HG03066 (cell line): ENCODE data around the gene NRSN2.
"Not testable (repeated sequence)": the region's sequence is repeated elsewhere in the genome, so short reads cannot be mapped to it uniquely, and the experiment has no call there.

ENCODE experiments used
- ATAC-seq: cut with Tn5 transposase; IDR thresholded peaks from one replicate; pipeline ENCODE4 v1.9.1; 2021; ENCODE audit warnings: low read depth; ENCODE audit not compliant: unreplicated experiment

The NRSN2 gene

DNA sequence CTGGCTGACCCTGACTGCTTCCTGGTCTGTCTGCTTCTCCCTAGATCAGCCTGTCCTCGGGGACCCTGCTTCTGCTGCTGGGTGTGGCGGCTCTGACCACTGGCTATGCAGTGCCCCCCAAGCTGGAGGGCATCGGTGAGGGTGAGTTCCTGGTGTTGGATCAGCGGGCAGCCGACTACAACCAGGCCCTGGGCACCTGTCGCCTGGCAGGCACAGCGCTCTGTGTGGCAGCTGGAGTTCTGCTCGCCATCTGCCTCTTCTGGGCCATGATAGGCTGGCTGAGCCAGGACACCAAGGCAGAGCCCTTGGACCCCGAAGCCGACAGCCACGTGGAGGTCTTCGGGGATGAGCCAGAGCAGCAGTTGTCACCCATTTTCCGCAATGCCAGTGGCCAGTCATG lies 6.3 kb downstream of the NRSN2 start:
- ATAC-seq: no peak

DNA sequence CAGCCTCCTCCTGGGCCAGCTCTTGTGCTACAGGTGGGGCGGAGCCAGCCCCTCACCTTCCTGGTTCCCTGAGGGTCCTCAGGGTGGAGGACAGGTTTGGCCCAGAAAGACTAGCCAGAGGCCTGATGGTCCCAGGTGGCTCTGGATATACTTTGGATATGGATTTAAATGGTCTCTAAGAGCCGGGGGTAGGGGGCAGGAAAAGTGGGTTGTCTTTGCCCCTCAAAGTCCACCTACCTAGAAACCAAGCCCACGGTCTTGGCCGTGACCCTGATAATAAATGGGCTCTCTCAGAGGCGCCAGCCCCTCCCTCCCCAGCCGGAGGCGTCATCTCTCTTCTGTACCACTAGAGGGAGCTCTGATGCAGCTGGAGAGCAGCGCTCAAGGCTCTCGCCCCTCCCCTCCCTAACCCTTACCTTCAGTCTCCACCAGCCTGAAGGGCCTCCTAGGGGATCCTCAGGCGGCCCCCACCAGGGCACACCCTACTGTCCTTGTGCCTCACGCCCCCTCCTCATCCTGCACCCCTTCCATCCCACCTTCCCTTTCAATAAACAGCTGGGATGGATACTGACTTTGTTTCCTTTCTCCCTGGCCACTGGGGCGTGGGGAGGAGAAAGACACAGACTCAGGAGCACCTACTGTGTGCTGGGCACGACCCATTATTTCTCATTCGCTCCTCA lies 7.5 kb downstream of the NRSN2 start:
- peak; percentile 94 for ATAC-seq

DNA sequence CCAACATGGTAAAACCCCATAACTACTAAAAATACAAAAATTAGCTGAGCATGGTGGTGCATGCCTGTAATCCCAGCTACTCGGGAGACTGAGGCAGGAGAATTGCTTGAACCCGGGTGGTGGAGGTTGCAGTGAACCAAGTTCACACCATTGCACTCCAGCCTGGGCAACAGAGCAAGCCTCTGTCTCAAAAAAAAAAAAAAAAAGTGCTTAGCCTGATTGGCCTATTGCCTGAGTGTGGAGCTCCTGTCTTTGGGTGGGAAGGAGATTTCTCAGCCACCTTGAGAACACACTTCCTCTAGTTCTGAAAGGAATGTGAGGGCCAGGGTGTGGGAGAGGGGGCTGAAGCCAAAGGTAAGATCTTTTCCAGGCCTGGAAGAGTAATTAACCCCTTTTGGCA lies 9.2 kb downstream of the NRSN2 start:
- ATAC-seq: not testable (repeated sequence)

DNA sequence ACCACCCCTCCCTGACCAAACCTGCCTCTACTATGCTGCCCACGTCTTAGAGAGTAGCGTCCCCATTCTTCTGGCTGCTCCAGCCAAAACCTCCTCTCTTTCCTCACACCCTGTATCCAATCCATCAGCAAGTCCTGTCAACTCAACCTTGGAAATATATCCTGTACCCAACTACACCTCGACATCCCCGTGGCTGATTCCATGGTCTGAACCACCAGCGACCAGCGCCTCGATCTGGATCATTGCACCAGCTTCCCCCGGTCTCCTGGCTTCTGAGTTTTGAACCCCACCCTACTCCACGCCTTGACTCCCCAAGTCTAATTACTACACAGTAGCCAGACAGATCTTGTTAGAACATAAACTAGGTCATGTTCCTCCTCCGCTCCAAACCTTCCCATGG lies 9.8 kb downstream of the NRSN2 start:
- ATAC-seq: no peak

GRCh38 chr20:358891-359555 lies 12.1 kb downstream of the NRSN2 start:
- ATAC-seq: no peak

DNA sequence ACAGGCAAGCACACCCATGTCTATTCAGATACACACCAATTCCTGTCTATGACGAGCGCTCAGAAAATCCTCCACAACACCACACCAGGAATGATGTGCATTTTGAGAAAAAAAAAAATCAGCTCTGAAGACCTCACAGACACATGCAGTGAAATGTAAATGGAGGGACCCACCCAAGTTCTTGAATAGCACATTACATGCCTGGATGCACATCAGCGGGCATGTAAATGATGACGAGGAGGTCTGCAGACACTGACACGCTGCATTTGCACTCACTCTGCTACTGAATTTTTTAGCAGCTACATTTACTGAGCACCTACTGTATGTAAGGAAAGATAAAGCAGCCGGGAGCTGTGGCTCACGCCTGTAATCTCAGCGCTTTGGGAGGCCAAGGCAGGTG lies 14.7 kb downstream of the NRSN2 start:
- no peak for ATAC-seq

- no peak for ATAC-seq
These were observed 15.7 kb downstream of the NRSN2 start for GRCh38 chr20:362271-363254.

- no peak for ATAC-seq
These were observed 16.6 kb downstream of the NRSN2 start for GRCh38 chr20:363319-364078.

GRCh38 chr20:364905-365794 lies 18.2 kb downstream of the NRSN2 start:
- ATAC-seq: no peak

DNA sequence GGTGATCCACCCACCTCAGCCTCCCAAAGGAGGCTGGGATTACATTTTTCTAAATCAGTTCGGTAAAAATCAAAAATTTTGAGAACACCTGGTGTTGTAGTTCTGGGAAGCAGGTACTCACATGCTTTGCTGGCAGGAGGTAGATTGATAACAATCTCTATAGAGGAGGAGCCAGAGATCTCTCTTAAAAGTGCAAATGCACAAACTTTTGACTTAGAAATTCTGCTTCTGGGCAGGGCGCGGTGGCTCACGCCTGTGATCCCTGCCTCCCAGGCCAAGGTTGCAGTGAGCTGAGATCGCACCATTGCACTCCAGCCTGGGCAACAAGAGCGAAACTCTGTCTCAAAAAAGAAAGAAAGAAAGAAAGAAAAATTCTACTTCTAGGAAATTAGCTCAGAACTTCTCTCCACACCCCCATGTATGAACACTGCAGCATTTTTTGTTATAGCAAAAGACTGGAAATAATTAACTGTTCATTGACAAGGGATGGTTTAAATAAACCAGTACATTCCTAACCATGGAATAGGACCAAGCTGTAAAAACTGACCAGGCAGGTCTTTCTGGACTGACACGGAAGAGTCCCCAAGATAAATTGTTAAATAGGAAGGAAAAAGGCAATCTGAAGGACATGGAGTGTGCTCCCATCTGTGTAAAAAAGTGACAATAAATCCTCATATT lies 19.3 kb downstream of the NRSN2 start:
- ATAC-seq: no peak

DNA sequence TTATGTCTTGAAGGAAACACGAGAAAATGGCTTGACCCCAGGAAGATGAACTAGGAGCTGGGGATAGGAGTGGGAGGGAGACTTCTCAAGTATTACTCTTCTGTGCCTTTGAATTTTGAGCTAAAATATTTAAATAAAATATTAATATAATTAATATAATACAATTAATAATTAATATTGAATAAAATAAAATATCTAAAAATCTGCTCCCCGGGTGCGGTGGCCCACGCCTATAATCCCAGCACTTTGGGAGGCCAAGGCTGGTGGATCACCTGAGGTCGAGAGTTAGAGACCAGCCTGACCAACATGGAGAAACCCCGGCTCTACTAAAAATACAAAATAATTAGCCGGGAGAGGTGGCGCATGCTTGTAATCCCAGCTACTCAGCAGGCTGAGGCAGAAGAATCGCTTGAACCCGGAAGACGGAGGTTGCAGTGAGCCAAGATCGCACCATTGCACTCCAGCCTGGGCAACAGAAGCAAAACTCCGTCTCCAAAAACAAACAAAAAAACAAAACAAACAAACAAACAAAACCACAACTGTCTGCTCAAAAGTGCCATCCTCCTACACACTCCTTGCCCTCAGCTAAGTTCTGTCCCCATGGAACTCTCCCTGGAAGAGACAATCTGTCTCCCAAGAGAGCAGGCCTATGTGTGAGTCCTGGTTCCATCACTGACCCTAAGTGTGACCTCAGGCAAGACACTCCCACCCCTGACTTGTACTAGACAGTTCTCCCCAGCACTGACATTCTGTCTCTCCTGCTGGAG lies 20.0 kb downstream of the NRSN2 start:
- no peak for ATAC-seq

DNA sequence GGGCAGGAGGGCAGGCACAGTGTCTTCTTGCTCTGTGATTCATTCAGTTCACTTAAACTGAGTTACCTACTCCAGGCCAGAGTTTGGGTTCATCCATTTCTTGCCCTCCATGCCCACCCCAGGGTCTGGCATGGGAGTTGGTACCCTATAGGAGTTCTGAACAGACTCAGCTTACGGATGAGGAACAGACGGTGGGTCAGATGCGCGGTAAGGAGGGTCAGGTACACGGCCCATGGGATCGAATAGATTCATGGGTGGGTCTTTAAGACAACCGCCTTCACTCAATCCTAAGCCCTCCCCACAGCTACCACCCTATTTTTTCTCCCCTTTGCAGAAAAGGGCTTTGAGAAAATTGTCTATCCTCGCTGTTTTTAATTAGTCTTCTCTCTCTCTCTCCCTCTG lies 20.6 kb downstream of the NRSN2 start:
- no peak for ATAC-seq

DNA sequence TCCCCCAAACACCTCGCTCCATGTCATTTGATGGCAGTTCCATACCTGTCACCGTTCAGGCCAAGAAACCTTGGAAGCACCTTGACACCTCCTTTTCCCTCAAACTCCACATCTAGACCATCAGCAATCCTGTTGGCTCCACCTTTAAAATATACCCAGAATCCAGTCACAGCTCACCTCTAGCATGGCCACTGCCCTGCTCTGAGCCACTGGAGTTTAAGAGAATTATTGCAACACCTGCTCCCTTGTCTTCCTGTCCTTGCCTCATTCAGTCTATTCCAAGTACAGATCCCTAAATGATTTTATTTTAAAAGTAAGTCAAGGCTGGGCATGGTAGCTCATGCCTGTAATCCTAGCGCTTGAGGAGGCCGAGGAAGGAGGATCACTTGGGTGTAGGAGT lies 22.0 kb downstream of the NRSN2 start:
- no peak for ATAC-seq

- no peak for ATAC-seq
These were observed 23.3 kb downstream of the NRSN2 start for GRCh38 chr20:370151-370600.

GRCh38 chr20:370977-371754 lies 24.3 kb downstream of the NRSN2 start:
- no peak for ATAC-seq

- no peak for ATAC-seq
These were observed 25.0 kb downstream of the NRSN2 start for GRCh38 chr20:371755-372542.
